Spleen (tissue), 11 donors: ENCODE measurements around the gene IL1B. TPM values are rescaled to one million over a fixed set of nuclear protein-coding genes. Genes with fewer than 3 reads are reported as not detected.

Experiments
- DNase-seq: peaks from one replicate; pipeline ENCODE4 v3.0.0-alpha.2; 2020
- H3K27ac ChIP-seq, 8 donors: fragments of 200-600 bp; sonication (generic) in 7 of 8; 1 replicate in 4 of 8; 2 replicates in 4 of 8; pipeline versions ENCODE4 v1.5.0 to v1.8.0; 2016 to 2021; ENCODE audit warnings: inconsistent platforms in 4 of 8, mild to moderate bottlenecking in 4 of 8, moderate library complexity in 1 of 8
- H3K27me3 ChIP-seq, 7 donors: fragments of 200-600 bp; sonication (generic) in 6 of 7; replicated peaks in 1 of 7; 1 replicate in 4 of 7; 2 replicates in 3 of 7; pipeline versions ENCODE4 v1.5.0 to v1.8.0; 2016 to 2021; ENCODE audit warnings: inconsistent platforms in 3 of 7, mild to moderate bottlenecking in 1 of 7
- H3K36me3 ChIP-seq, 6 donors: fragments of 200-600 bp; sonication (generic) in 5 of 6; 1 replicate in 4 of 6; 2 replicates in 2 of 6; pipeline versions ENCODE4 v1.5.0 to v1.8.0; 2016 to 2021; ENCODE audit warnings: inconsistent platforms in 2 of 6
- H3K4me1 ChIP-seq, 6 donors: fragments of 200-600 bp; sonication (generic) in 5 of 6; 1 replicate in 3 of 6; 2 replicates in 3 of 6; pipeline versions ENCODE4 v1.5.0 to v1.8.0; 2016 to 2021; ENCODE audit warnings: inconsistent platforms in 3 of 6
- H3K4me3 ChIP-seq, 8 donors: fragments of 200-600 bp; sonication (generic) in 7 of 8; 1 replicate in 4 of 8; 2 replicates in 4 of 8; pipeline versions ENCODE4 v1.5.0 to v1.8.0; 2016 to 2021; ENCODE audit warnings: inconsistent platforms in 4 of 8, mild to moderate bottlenecking in 4 of 8, moderate library complexity in 2 of 8
- H3K9me3 ChIP-seq, 8 donors: fragments of 200-600 bp; sonication (generic) in 7 of 8; 1 replicate in 4 of 8; 2 replicates in 4 of 8; pipeline versions ENCODE4 v1.5.0 to v1.8.0; 2016 to 2021; ENCODE audit warnings: inconsistent platforms in 4 of 8
- CTCF ChIP-seq, 11 experiments: fragments of 200-600 bp in 7 of 11; fragments of 450-650 bp in 4 of 11; sonication (generic) in 4 of 11; IDR thresholded peaks in 8 of 11; conservative IDR thresholded peaks in 3 of 11; 1 replicate in 7 of 11; 2 replicates in 4 of 11; pipeline versions ENCODE4 v1.4.0 to v1.8.0; 2016 to 2021; ENCODE audit warnings: antibody characterized with exemption in 11 of 11, inconsistent platforms in 4 of 11, mild to moderate bottlenecking in 1 of 11
- POLR2A ChIP-seq, 3 donors: fragments of 450-650 bp; IDR thresholded peaks; one replicate each; pipeline ENCODE4 v1.5.1; 2017; ENCODE audit warnings: antibody characterized with exemption in 3 of 3, mild to moderate bottlenecking in 1 of 3
- POLR2AphosphoS5 ChIP-seq, 3 donors: sonication (generic); formaldehyde crosslinking; IDR thresholded peaks; one replicate each; pipeline ENCODE4 v1.5.1; 2017; ENCODE audit warnings: antibody characterized with exemption in 3 of 3
- WGBS, 5 donors: extraction: QIAGEN DNeasy Blood & Tissue Kit in 3 of 5; methylation state at CpG; one replicate each; pipeline versions ENCODE4 v1.1.5 to v1.1.7; 2013 to 2018; 5-methylcytosine and 5-hydroxymethylcytosine counted together
- intact Hi-C: fragments of 100-400 bp; cut with DNase I; formaldehyde crosslinking; loops from one replicate; pipeline ENCODE4 v1.15.0; 2023; ENCODE audit warnings: low total_unique reads
- polyA plus RNA-seq, 3 donors: library from polyadenylated mRNA; stranded (reverse); fragments of 200-250 nt; gene quantifications; one replicate each; pipeline ENCODE4 v1.2.1, GENCODE V29; 2013
- total RNA-seq, 7 donors: library from RNA; depleted of rRNA in 3 of 7; stranded (reverse); fragments of >200 nt in 3 of 7; fragmentation: NEBNext Ultra II Directional in 4 of 7; extraction: Animal tissue kit (Norgen Biotek cat#: 25700) in 4 of 7; gene quantifications; one replicate each; pipeline versions ENCODE4 v1.1.0 to v1.2.1, GENCODE V29; 2016 to 2021
- donor health status: healthy with polysubstance abuse.
- donor health status: DM: no; HTN: no; CAD: no; lungs with moderate emphysema.
- donor health status: DM: no; HTN: no; CAD: no.
- donor health status: Bipolar disorder and iron deficiency.
- donor health status: healthy.
- donor health status: DM: no; HTN: no; CAD: no.
- donor health status: DM: yes; HTN: yes; CAD: no.

The IL1B gene
- total and polyA plus RNA-seq, 10 donors = 3.4 to 81.9 (median 11.5) TPM

- no peak for DNase-seq
- Histone ChIP-seq H3K4me3 (no peak overlapping the region), H3K36me3 (peaks cover 0 to 42% (median 0%) of the 10 kb centered on the region in 6 donors), H3K9me3 (no peaks in the 10 kb centered on the region), H3K4me1 (peaks cover 12 to 69% (median 36%) of the 10 kb centered on the region in 6 donors), H3K27me3 (no peaks in the 10 kb centered on the region), H3K27ac (no peak overlapping the region)
- WGBS, 5 donors = 88 to 98% (median 93%) methylated on average over 14 of the region's 14 CpGs
- intact Hi-C loops = no loop called here
- TF ChIP-seq POLR2AphosphoS5 (IDR thresholded peaks at IDR 0.05) (no peak), CTCF (IDR thresholded peaks at IDR 0.05 in 8 of 11, conservative IDR thresholded peaks at IDR 0.05 in 3 of 11) (no peak), POLR2A (IDR thresholded peaks at IDR 0.05) (no peak)
These were observed 3.5 kb downstream of the IL1B start for GRCh38 chr2:112832841-112833638.

GRCh38 chr2:112831946-112832840, 4.4 kb downstream of the IL1B start:
- 43 to 54% (median 45%) methylated on average over 15 of the region's 15 CpGs for WGBS, 5 donors
- intact Hi-C loops = no loop called here
- Histone ChIP-seq H3K27ac (peak overlapping the region in 2 of 8 donors; percentile 21 to 26), H3K27me3 (no peaks in the 10 kb centered on the region), H3K36me3 (peaks cover 0 to 42% (median 0%) of the 10 kb centered on the region in 6 donors), H3K4me1 (peaks cover 12 to 60% (median 34%) of the 10 kb centered on the region in 6 donors), H3K9me3 (no peaks in the 10 kb centered on the region), H3K4me3 (no peak overlapping the region)
- no peak for DNase-seq
- TF ChIP-seq POLR2A (IDR thresholded peaks at IDR 0.05) = no peak
- TF ChIP-seq POLR2AphosphoS5 (IDR thresholded peaks at IDR 0.05) = no peak
- no peak for TF ChIP-seq CTCF (IDR thresholded peaks at IDR 0.05 in 8 of 11, conservative IDR thresholded peaks at IDR 0.05 in 3 of 11)

- WGBS, 5 donors = 11 to 42% (median 15%) methylated on average over 2 of the region's 2 CpGs
- Histone ChIP-seq H3K4me3 (no peak overlapping the region), H3K4me1 (peaks cover 9 to 53% (median 27%) of the 10 kb centered on the region in 6 donors), H3K9me3 (no peaks in the 10 kb centered on the region), H3K27ac (peak overlapping the region in 2 of 8 donors; percentile 21 to 26), H3K36me3 (peaks cover 0 to 42% (median 0%) of the 10 kb centered on the region in 6 donors), H3K27me3 (no peaks in the 10 kb centered on the region)
- intact Hi-C loops = no loop called here
- TF ChIP-seq CTCF (IDR thresholded peaks at IDR 0.05 in 8 of 11, conservative IDR thresholded peaks at IDR 0.05 in 3 of 11) = no peak
- peak in 1 of 3 donors; percentile 43 for TF ChIP-seq POLR2AphosphoS5 (IDR thresholded peaks at IDR 0.05)
- TF ChIP-seq POLR2A (IDR thresholded peaks at IDR 0.05) = no peak
- DNase-seq = no peak
These were observed 5.1 kb downstream of the IL1B start for GRCh38 chr2:112831513-112831845.
